ENCODE measurements around the gene ACTN1.

ACTN1 gene

DNA sequence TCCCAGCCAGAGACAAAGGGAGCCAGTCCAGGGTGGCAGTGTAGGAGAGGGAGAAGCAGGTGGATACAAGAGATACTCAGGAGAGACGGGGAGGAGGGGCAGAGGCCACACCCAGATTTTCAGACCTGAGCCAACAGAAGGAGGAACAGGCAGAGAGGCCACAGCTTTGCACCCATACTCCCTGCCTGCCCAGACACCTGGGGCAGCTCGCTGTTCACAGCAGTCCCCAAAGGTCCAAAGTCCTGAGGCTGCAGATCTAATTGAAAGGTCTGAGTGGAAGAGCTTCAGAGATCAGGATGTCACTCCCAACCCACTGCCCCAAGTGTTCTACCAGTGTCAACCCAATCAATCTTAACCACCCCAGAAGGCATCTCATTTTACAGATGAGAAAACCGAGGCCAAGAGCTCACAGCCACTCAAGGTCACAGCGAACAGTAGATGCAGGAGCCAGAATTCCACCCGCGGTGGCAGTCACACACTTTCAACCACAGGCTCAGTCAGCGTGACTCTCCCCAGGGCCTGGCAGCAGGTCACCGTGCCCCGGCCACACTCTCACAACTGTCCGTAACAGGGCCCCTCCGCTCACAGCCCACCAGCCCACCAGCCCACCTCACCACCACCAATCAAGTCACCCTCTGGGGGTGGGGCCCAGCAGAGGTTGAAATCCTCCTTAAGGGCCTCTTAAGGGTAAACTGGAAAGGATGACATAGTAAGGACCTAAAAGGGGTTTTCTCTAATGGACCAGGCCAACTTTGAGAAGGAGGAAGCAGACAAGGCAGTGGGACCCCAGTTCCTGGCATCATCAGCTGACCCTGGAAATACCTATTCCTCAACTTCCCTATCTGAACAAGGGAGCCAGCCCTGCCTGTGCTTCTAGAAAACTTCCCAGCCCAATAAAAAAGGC is 33.3 kb downstream of the ACTN1 start:
- POLR2A ChIA-PET, result no interaction called here
- no peak for TF ChIP-seq CTCF (IDR thresholded peaks at IDR 0.05; ENCODE audit: control extremely low read depth, extremely low read depth, low read depth, missing control alignments)
- DNase-seq (ENCODE audit: extremely low spot score), result no peak
- CTCF ChIA-PET, result interaction anchor here (0.8 to 1.1 kb wide), 2 partner anchors 8 to 13 kb away, joined by 3 read pairs; no protein-coding TSS in a partner anchor

GRCh38 chr14:68945190-68945584 is 33.9 kb downstream of the ACTN1 start:
- no peak for TF ChIP-seq CTCF (IDR thresholded peaks at IDR 0.05; ENCODE audit: control extremely low read depth, extremely low read depth, low read depth, missing control alignments)
- no peak for DNase-seq (ENCODE audit: extremely low spot score)
- CTCF ChIA-PET, result interaction anchor here (0.8 to 1.1 kb wide), 2 partner anchors 8 to 12 kb away, joined by 3 read pairs; no protein-coding TSS in a partner anchor
- POLR2A ChIA-PET, result no interaction called here

DNA sequence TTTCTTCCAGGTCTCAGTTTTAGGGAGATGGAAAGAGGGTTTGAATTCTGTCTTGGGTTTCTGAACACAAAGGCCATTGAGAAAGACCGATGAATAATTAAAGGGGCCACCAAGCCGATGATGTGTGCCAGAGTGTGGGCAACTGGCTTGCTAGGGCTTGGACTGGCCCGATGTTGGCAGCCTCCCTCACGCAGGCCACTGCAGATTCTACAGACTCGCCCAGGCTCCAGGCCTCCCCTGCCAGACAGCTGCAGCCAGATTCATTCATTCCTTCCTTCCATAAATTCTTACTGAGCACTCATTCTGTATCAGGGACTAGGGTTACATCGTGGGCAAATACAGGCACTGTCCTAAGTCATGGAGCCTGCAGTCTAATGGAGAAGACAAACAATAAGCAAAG is 34.9 kb downstream of the ACTN1 start:
- no peak for TF ChIP-seq CTCF (IDR thresholded peaks at IDR 0.05; ENCODE audit: control extremely low read depth, extremely low read depth, low read depth, missing control alignments)
- POLR2A ChIA-PET, result no interaction called here
- no peak for DNase-seq (ENCODE audit: extremely low spot score)
- CTCF ChIA-PET, result no interaction called here

- POLR2A ChIA-PET, result no interaction called here
- DNase-seq (ENCODE audit: extremely low spot score), result no peak
- CTCF ChIA-PET, result no interaction called here
- TF ChIP-seq CTCF (IDR thresholded peaks at IDR 0.05; ENCODE audit: control extremely low read depth, extremely low read depth, low read depth, missing control alignments), result no peak
Observed at GRCh38 chr14:68943107-68943506, 36.0 kb downstream of the ACTN1 start.

DNA sequence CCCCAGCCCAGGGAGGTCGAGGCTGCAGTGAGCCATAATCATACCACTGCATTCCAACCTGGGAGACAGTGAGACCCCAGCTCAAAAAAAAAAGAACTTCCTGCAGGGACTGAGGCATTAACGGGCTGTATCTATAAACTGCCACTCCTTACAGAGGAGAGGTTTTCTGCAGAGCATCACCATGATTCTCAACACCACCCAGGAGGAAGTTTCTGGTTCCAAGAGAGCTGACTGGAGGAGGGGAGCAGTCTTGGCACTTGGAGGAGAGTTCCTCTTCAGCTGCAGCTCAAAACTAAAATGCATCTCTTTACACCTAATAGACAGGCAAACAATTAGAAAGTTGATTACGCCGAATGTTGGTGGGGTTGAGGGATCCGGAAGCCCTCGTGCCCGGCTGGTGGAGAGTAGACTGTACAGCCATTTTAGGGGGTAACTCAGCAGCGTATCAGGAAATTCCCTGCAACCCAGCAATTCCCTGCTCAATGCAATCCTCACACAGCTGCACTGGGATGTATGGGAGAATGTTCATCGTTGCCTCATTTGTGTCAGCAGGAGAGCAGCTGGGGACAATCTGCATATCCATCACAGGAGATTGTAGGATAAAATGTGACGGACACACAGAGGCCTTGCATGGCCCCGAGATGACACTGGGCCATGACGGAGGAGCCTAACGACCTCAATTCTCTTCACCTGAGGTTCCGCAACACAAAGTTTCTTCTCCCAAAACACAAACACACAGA is 36.6 kb downstream of the ACTN1 start:
- CTCF ChIA-PET, result no interaction called here
- POLR2A ChIA-PET, result no interaction called here
- DNase-seq (ENCODE audit: extremely low spot score), result no peak
- no peak for TF ChIP-seq CTCF (IDR thresholded peaks at IDR 0.05; ENCODE audit: control extremely low read depth, extremely low read depth, low read depth, missing control alignments)

DNA sequence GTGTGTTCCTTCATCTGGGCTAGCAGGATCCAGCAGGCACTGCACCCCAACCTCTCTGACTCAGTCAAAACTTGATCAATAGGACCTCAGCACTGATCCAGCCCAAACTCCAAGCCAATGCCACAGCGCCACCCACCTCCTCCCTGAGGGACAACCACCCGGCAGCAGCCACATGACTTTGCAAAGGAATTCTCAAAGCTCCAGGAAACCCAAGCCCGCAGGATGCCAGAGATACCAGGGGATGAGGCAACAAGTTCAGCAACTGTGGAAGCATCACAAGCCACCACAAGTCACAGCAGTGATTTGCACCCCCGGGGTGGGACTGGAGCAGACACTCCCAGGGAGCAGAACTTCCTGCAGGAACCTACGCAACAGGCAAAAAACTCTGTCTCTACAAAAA is 37.3 kb downstream of the ACTN1 start:
- no peak for DNase-seq (ENCODE audit: extremely low spot score)
- ChIA-PET POLR2A (no interaction called here), CTCF (no interaction called here)
- TF ChIP-seq CTCF (IDR thresholded peaks at IDR 0.05; ENCODE audit: control extremely low read depth, extremely low read depth, low read depth, missing control alignments), result no peak
